Upper lobe of left lung (tissue), 4 donors: Measurements from ENCODE around the gene CAMKK2.

Experiments used
- CTCF ChIP-seq, 6 experiments: fragments of 450-650 bp in 4 of 6; fragments of 200-600 bp in 2 of 6; sonication (generic) in 2 of 6; IDR thresholded peaks; one replicate each; pipeline ENCODE4 v1.5.1; 2016 to 2019; ENCODE audit warnings: antibody characterized with exemption in 6 of 6
- POLR2A ChIP-seq, 4 donors: fragments of 450-650 bp; IDR thresholded peaks; one replicate each; pipeline ENCODE4 v1.5.1; 2016 to 2017; ENCODE audit warnings: antibody characterized with exemption in 4 of 4, mild to moderate bottlenecking in 2 of 4
- POLR2AphosphoS5 ChIP-seq, 2 donors: sonication (generic); formaldehyde crosslinking; IDR thresholded peaks; one replicate each; pipeline ENCODE4 v1.5.1; 2017; ENCODE audit warnings: antibody characterized with exemption in 2 of 2

DNA sequence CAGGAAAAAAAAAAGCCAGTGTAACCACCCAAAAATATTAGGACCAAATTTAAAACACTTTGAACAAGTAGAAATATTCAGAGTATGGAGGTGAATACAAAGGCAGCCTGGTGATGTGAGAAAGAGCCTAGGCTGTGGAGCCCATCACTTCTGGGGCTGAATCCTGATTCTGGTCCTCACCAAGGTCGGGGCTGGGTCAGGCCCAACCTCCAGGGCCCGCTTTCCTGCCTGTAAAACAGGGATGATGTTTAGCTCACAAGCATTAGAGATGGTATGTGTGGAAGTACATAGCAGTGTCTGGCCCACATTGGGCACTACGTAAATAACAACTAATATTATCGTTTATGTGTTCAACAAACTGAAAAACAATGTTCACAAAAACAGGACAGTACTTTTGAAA, 7.8 kb upstream of the CAMKK2 start:
- TF ChIP-seq POLR2A (IDR thresholded peaks at IDR 0.05) (no peak), CTCF (IDR thresholded peaks at IDR 0.05) (no peak), POLR2AphosphoS5 (IDR thresholded peaks at IDR 0.05) (no peak)
